ENCODE results near the gene FAM76A.
"Not testable (repeated sequence)": the region's sequence is repeated elsewhere in the genome, so short reads cannot be mapped to it uniquely, and the experiment has no call there.

FAM76A gene

GRCh38 chr1:27725374-27726172, at the start of gene FAM76A:
FAM76A (plus strand) TSS chr1:27725961; CDS start chr1:27726081, 120 bp downstream.
- peak; percentile 100 for DNase-seq

- no peak for DNase-seq
These were observed 49.4 kb upstream of the FAM76A start for GRCh38 chr1:27676410-27676809.

- DNase-seq, result no peak
These were observed 47.0 kb upstream of the FAM76A start for GRCh38 chr1:27678747-27679146.

GRCh38 chr1:27680225-27680791, 45.5 kb upstream of the FAM76A start:
- DNase-seq, result not testable (repeated sequence)

GRCh38 chr1:27681580-27681979, 44.2 kb upstream of the FAM76A start:
- DNase-seq, result not testable (repeated sequence)

- DNase-seq, result no peak
These were observed 43.3 kb upstream of the FAM76A start for GRCh38 chr1:27682351-27682944.

GRCh38 chr1:27684176-27684575, 41.6 kb upstream of the FAM76A start:
- no peak for DNase-seq

GRCh38 chr1:27686223-27686990, 39.4 kb upstream of the FAM76A start:
- no peak for DNase-seq

GRCh38 chr1:27687906-27688305, 37.9 kb upstream of the FAM76A start:
- no peak for DNase-seq

GRCh38 chr1:27689423-27690173, 36.2 kb upstream of the FAM76A start:
- peak; percentile 15 for DNase-seq

- DNase-seq, result peak; percentile 29
These were observed 35.6 kb upstream of the FAM76A start for GRCh38 chr1:27690183-27690582.

- DNase-seq, result not testable (repeated sequence)
These were observed 28.9 kb upstream of the FAM76A start for GRCh38 chr1:27696835-27697234.

- no peak for DNase-seq
These were observed 20.8 kb upstream of the FAM76A start for GRCh38 chr1:27704958-27705357.

GRCh38 chr1:27705545-27705944, 20.2 kb upstream of the FAM76A start:
- no peak for DNase-seq

GRCh38 chr1:27710574-27710973, 15.2 kb upstream of the FAM76A start:
- DNase-seq, result no peak

GRCh38 chr1:27713139-27713725, 12.5 kb upstream of the FAM76A start:
- no peak for DNase-seq

GRCh38 chr1:27713869-27714513, 11.8 kb upstream of the FAM76A start:
- DNase-seq, result no peak

GRCh38 chr1:27716262-27716895, 9.4 kb upstream of the FAM76A start:
- peak; percentile 17 for DNase-seq

GRCh38 chr1:27719286-27720251, 6.2 kb upstream of the FAM76A start:
- DNase-seq, result peak; percentile 10

- no peak for DNase-seq
These were observed 794 bp upstream of the FAM76A start for GRCh38 chr1:27724961-27725373.
